Measurements from ENCODE around the gene ILF2. TPM values are rescaled to one million over a fixed set of nuclear protein-coding genes. Genes with fewer than 3 reads are reported as not detected.

The ILF2 gene
- total and polyA plus RNA-seq, 2 of the 13 experiments (the other 11 are each of a cell fraction or from before 2014, with no cell fraction given) = 292 to 366 TPM

GRCh38 chr1:153687346-153688125 lies 16.7 kb upstream of the ILF2 start:
- DNase-seq (ENCODE audit: low spot score) = no peak
- BruUV-seq (replicated peaks) = no TSS peak
- Histone ChIP-seq H4K20me1 (ENCODE audit: insufficient read depth, low read length) (no peaks in the 10 kb centered on the region), H3K4me3 (replicated peaks in 1 of 3; ENCODE audit: insufficient read depth in 1 of 3, low read depth in 2 of 3, low read length in 3 of 3) (no peak overlapping the region), H3K27ac (ENCODE audit: extremely low read length, insufficient read depth, low read length) (no peak overlapping the region), H3K79me2 (ENCODE audit: insufficient read depth, low read length) (no peaks in the 10 kb centered on the region), H3K27me3 (ENCODE audit: control insufficient read depth in 1 of 2, insufficient read depth in 2 of 2, low read length in 2 of 2) (peaks cover 10 to 65% of the 10 kb centered on the region in 2 experiments; a peak in 4 of 5 replicates), H3K4me1 (ENCODE audit: insufficient read depth, low read length) (peaks cover 16% of the 10 kb centered on the region; the same call in 1 of the 2 replicates), H3K9ac (ENCODE audit: insufficient read depth, low read depth, low read length) (no peak overlapping the region), H2AFZ (ENCODE audit: low read length) (no peak overlapping the region), H3K4me2 (ENCODE audit: low read depth, low read length) (no peak overlapping the region), H3K9me3 (ENCODE audit: low read length) (no peaks in the 10 kb centered on the region), H3K36me3 (replicated peaks in 1 of 2; ENCODE audit: control insufficient read depth in 1 of 2, insufficient read depth in 2 of 2, low read length in 2 of 2) (no peaks in the 10 kb centered on the region)
- no peak for ATAC-seq
- TF ChIP-seq SUZ12 (IDR thresholded peaks at IDR 0.05; ENCODE audit: low read depth, low read length) (no peak), HNF4A (CRISPR knock-in tag; IDR thresholded peaks at IDR 0.05) (peak; percentile 28; the same call in 1 of the 2 replicates), ZNF644 (CRISPR knock-in tag; IDR thresholded peaks at IDR 0.05; ENCODE audit: low read depth) (no peak), ZBTB7B (CRISPR knock-in tag; IDR thresholded peaks at IDR 0.05) (no peak), TBL1XR1 (IDR thresholded peaks at IDR 0.05; ENCODE audit: borderline replicate concordance, low read length, partially characterized antibody) (no peak), ZNF740 (CRISPR knock-in tag; IDR thresholded peaks at IDR 0.05) (no peak)
- intact Hi-C loops (cut with micrococcal nuclease; ENCODE audit: unreplicated experiment) (no loop called here), in situ Hi-C loops (cut with HindIII; ENCODE audit: extremely low pct_ligation_motif_present, low pct_unique_long_range_greater_than_20kb) (loop anchor here (10.0 kb wide), 1 partner anchor 297 kb away; the partner anchor contains the start of gene RAB13)
- 30% methylated on average over 15 of the region's 16 CpGs for WGBS (ENCODE audit: low lambda C conversion rate)
- ChIA-PET CTCF (ENCODE audit: low intra/inter-chr PET ratio, low total read pairs) (no interaction called here), POLR2A (no interaction called here)
- FAIRE-seq = no peak
